ENCODE results near the gene CD1D.

Gene CD1D

GRCh38 chr1:158180741-158181576, at the start of gene CD1D:
Gene CD1D (plus strand): TSS chr1:158180895. CDS start chr1:158181102, 207 bp downstream.
- no peak for DNase-seq (ENCODE audit: extremely low read depth in 1 of 2, low read depth in 1 of 2)

- DNase-seq (ENCODE audit: extremely low read depth in 1 of 2, low read depth in 1 of 2) = no peak
These were observed 49.5 kb upstream of the CD1D start for GRCh38 chr1:158131217-158131616.

DNA sequence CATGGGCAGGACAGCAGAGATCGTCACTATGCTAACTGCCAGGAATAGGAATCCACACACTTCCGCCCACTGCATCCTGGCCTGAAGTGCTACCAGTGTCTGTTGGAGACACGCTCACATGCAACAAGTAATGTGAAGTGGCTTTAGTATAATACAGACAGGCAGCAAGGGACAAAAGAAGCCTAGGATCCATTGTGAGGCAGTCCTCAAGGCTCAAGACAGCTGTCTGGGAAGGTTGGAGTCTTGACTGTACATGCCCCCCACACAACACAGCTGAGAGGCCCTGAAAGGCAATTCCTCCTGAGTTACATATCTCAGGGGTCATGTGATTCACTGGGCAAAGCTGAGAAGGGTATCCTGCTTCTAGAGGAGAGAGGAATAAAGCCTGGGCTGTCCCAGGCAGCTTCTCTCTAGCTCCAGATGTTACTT, 39.9 kb upstream of the CD1D start:
- DNase-seq (ENCODE audit: extremely low read depth in 1 of 2, low read depth in 1 of 2) = no peak

DNA sequence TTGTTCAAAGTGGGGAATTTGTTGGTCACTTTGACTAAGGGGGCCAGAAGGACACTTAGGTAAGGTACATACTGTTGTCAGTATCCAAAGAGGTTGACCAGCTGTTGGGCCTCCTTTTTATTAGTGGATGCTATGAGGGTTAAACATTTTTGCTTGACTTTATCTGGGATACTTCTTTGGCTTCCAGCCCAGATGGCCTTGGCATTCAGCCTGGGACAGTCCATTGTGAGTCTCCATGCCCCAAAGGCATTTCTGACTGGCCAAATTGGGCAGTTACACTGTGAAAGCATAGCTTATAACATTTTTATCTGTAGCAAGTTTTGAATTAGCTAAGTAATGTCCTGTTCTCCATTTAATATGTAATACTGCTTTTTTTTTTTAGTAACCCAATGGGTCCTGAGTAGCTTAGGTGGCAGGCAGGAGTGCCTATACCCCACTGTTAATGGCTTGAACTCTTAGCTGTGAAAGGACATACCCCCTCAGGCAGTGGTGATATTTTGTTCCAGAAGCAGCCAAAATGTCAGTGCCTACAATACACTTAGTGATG, 35.4 kb upstream of the CD1D start:
- DNase-seq (ENCODE audit: extremely low read depth in 1 of 2, low read depth in 1 of 2) = no peak

DNA sequence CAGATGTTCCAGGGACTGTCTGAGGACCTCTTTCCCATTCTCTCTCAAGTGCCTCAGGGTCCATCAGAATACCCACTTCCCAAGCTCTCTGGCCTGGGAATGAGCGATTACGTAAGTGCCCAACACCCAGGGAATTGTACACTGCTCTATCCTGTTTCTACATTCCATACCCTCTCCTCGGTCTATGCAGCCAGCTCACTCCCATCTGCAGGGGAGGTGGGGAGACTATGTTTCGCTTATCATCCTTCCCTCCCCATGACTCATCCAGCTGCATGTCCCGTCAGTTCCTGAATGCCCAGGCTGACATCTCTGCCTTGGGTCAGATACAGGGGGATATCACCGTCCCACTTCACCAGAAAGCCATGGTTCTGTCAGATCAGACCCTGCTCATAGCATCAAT, 34.5 kb upstream of the CD1D start:
- DNase-seq (ENCODE audit: extremely low read depth in 1 of 2, low read depth in 1 of 2) = no peak

- DNase-seq (ENCODE audit: extremely low read depth in 1 of 2, low read depth in 1 of 2) = no peak
These were observed 34.0 kb upstream of the CD1D start for GRCh38 chr1:158146739-158147138.

DNA sequence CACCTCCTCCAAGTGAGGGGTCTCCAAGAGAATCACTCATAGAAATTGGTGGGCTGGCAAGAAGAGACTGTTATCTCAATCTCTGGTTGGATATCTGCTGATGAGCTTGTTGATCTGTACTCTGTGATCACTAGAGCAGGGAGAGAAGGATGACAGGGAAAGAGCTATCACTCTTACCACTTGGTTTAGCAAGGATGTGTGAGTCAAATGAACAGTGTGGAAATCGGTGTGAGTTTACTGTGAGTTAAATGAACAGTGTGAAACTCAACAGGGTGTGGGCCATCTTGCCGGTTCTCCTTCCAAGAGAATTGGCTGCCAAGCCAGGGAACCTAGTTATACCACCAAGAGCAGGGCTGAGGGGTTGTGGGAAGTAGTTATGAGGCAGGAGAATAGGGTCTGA, 33.3 kb upstream of the CD1D start:
- no peak for DNase-seq (ENCODE audit: extremely low read depth in 1 of 2, low read depth in 1 of 2)

GRCh38 chr1:158147869-158148268, 32.8 kb upstream of the CD1D start:
- DNase-seq (ENCODE audit: extremely low read depth in 1 of 2, low read depth in 1 of 2) = no peak

- no peak for DNase-seq (ENCODE audit: extremely low read depth in 1 of 2, low read depth in 1 of 2)
These were observed 32.2 kb upstream of the CD1D start for GRCh38 chr1:158148468-158148867.

DNA sequence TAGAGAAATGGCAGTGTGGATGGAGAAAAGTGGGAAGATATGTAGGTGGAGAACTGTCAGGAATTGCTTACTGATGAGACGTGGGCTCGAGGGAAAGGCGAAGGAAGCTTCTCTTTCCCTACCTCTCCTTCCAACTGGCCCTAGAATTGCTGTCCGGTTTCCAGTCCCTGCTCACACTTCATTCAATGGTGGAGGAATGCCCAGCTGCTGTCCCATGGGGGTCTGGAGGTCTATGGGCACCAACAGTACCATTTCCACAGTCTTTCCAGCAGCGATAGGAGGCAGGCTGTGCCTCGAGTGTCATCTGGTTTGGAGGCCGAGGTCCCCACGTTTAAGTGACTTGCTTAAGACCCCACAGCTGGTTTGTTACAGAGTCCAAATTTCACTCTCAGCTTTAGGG, 31.5 kb upstream of the CD1D start:
- no peak for DNase-seq (ENCODE audit: extremely low read depth in 1 of 2, low read depth in 1 of 2)

- peak; percentile 51 to 70 for DNase-seq (ENCODE audit: extremely low read depth in 1 of 2, low read depth in 1 of 2)
These were observed 31.0 kb upstream of the CD1D start for GRCh38 chr1:158149577-158150269.

- no peak for DNase-seq (ENCODE audit: extremely low read depth in 1 of 2, low read depth in 1 of 2)
These were observed 30.2 kb upstream of the CD1D start for GRCh38 chr1:158150523-158150922.

DNA sequence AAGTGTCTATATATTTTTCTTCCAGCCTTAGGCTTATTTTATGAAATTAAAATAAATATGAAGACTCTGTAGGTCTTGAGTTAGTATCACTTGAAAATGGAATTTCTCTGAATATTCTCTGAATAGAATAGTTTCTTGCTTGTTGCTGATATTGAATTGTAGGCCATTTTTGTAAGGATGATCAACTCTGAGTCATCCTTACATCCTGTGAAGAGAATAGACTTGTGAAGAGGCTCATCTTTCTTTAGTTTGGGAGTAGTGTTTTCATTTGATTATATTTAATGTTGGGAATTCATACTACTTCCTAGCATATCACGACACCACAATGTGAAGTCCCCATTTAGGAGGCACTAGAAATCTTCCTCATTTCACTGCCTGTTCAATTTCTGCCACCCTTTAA, 27.5 kb upstream of the CD1D start:
- no peak for DNase-seq (ENCODE audit: extremely low read depth in 1 of 2, low read depth in 1 of 2)

DNA sequence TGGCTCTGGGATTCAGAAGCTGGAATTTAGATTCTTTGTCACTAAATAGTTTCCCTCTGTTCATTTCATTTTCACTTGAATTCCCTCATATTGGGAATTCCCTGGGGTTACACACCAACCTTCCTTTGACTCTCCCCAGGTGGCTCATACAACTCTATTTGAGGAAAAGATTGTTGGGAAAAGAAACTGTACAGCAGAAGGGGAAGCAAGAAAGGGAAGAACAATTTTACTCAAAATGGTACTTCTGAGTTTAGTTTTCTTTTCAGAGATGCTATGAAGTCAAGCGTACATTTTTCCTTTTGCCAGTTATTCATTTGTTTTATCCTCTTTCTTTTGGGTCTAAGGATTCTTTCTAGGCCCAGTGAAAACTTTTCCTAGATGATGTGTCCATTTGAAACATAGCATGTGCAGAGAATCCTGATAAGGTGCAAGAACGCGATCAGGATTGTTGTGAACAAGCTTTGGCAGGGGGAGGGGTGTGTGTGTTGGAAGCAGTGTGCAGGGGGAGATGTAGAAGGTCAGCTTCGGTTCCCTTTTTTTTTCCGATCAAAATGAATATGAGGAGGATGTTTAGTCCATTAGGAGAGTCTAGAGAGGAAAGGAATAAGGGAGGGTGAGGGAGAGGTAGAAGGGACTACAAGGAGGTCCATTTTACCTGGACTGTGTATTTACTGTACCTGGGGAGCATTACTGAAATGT, 26.8 kb upstream of the CD1D start:
- no peak for DNase-seq (ENCODE audit: extremely low read depth in 1 of 2, low read depth in 1 of 2)

GRCh38 chr1:158154501-158154900, 26.2 kb upstream of the CD1D start:
- DNase-seq (ENCODE audit: extremely low read depth in 1 of 2, low read depth in 1 of 2) = no peak

- DNase-seq (ENCODE audit: extremely low read depth in 1 of 2, low read depth in 1 of 2) = no peak
These were observed 25.0 kb upstream of the CD1D start for GRCh38 chr1:158155673-158156072.

DNA sequence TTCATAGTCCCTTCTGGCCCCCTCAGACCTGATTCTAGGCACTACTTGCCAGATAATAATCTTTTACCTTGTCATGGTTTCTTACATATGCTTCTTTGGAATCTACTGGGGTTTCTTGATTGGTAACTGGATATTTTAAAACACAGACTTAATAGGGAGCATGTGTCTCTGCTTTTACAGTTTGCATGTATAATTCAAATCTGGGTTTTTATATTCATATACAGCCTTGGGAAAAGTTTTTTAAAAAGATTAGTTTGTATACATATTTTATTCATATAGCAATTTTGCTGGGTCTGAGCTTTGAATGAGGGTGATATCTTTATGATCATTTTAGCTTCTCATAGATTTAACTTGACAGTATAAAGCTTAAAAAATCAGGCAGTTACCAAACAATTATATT, 21.1 kb upstream of the CD1D start:
- no peak for DNase-seq (ENCODE audit: extremely low read depth in 1 of 2, low read depth in 1 of 2)

DNA sequence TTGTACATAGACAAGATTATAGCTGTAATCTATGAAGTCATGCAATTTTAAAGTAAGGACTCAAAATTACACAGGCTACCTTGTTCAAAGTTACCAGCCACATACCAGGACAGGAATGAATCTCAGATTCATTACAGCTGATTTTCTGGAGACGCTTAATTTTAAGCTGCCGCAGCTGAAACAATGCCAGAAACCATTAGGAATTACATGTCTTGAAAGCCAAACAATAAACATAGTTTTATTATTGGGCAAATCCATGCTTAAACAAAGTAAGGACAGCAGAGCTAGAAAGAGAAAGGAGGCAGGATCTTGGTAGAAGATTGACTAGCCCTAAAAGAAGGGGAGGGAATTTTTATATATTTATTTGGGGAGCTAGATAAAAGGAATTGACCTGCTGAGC, 19.2 kb upstream of the CD1D start:
- no peak for DNase-seq (ENCODE audit: extremely low read depth in 1 of 2, low read depth in 1 of 2)

- no peak for DNase-seq (ENCODE audit: extremely low read depth in 1 of 2, low read depth in 1 of 2)
These were observed 17.4 kb upstream of the CD1D start for GRCh38 chr1:158163000-158163947.

GRCh38 chr1:158169105-158169504, 11.6 kb upstream of the CD1D start:
- no peak for DNase-seq (ENCODE audit: extremely low read depth in 1 of 2, low read depth in 1 of 2)

Data from stimulated activated CD8-positive, alpha-beta memory T cell treated with anti-CD3 and anti-CD28 coated beads, Interleukin-7, amount 100 ng/mL, for 48 hours (primary cell).